HG02885 (cell line): ENCODE measurements around the gene CACNA1C.

Experiments
- ATAC-seq: cut with Tn5 transposase; IDR thresholded peaks from one replicate; pipeline ENCODE4 v1.9.1; 2021; ENCODE audit warnings: mild to moderate bottlenecking; ENCODE audit not compliant: unreplicated experiment, poor library complexity

Gene CACNA1C

GRCh38 chr12:2190085-2190484 is 137.3 kb downstream of the CACNA1C start:
- ATAC-seq, result no peak

GRCh38 chr12:2190896-2191533 is 138.2 kb downstream of the CACNA1C start:
- ATAC-seq, result no peak

GRCh38 chr12:2191534-2192153 is 138.9 kb downstream of the CACNA1C start:
- ATAC-seq, result no peak

GRCh38 chr12:2192231-2192630 is 139.4 kb downstream of the CACNA1C start:
- ATAC-seq, result no peak

- ATAC-seq, result no peak
Measured at GRCh38 chr12:2194060-2194459, 141.3 kb downstream of the CACNA1C start.

- ATAC-seq, result no peak
Measured at GRCh38 chr12:2194571-2194970, 141.8 kb downstream of the CACNA1C start.

GRCh38 chr12:2195085-2195484 is 142.3 kb downstream of the CACNA1C start:
- ATAC-seq, result no peak

GRCh38 chr12:2198005-2198501 is 145.3 kb downstream of the CACNA1C start:
- no peak for ATAC-seq

- ATAC-seq, result no peak
Measured at GRCh38 chr12:2198542-2198941, 145.8 kb downstream of the CACNA1C start.

- no peak for ATAC-seq
Measured at GRCh38 chr12:2205996-2206395, 153.2 kb downstream of the CACNA1C start.

GRCh38 chr12:2208837-2209635 is 156.2 kb downstream of the CACNA1C start:
- no peak for ATAC-seq

GRCh38 chr12:2211119-2211518 is 158.3 kb downstream of the CACNA1C start:
- ATAC-seq, result no peak

- no peak for ATAC-seq
Measured at GRCh38 chr12:2212537-2212936, 159.8 kb downstream of the CACNA1C start.

GRCh38 chr12:2212971-2213869 is 160.4 kb downstream of the CACNA1C start:
- no peak for ATAC-seq

- ATAC-seq, result no peak
Measured at GRCh38 chr12:2214411-2214810, 161.6 kb downstream of the CACNA1C start.

- no peak for ATAC-seq
Measured at GRCh38 chr12:2215709-2216560, 163.1 kb downstream of the CACNA1C start.

GRCh38 chr12:2218706-2219105 is 165.9 kb downstream of the CACNA1C start:
- ATAC-seq, result no peak

- no peak for ATAC-seq
Measured at GRCh38 chr12:2221030-2221621, 168.3 kb downstream of the CACNA1C start.

- ATAC-seq, result no peak
Measured at GRCh38 chr12:2222691-2223090, 169.9 kb downstream of the CACNA1C start.
